ENCODE measurements around the gene MARK2. TPM values are rescaled to one million over a fixed set of nuclear protein-coding genes. Genes with fewer than 3 reads are reported as not detected.

MARK2 gene
- polyA plus RNA-seq, 1 donor (not counting 4 experiments of a cell fraction or from before 2014, with no cell fraction given), result 20.8 TPM

DNA sequence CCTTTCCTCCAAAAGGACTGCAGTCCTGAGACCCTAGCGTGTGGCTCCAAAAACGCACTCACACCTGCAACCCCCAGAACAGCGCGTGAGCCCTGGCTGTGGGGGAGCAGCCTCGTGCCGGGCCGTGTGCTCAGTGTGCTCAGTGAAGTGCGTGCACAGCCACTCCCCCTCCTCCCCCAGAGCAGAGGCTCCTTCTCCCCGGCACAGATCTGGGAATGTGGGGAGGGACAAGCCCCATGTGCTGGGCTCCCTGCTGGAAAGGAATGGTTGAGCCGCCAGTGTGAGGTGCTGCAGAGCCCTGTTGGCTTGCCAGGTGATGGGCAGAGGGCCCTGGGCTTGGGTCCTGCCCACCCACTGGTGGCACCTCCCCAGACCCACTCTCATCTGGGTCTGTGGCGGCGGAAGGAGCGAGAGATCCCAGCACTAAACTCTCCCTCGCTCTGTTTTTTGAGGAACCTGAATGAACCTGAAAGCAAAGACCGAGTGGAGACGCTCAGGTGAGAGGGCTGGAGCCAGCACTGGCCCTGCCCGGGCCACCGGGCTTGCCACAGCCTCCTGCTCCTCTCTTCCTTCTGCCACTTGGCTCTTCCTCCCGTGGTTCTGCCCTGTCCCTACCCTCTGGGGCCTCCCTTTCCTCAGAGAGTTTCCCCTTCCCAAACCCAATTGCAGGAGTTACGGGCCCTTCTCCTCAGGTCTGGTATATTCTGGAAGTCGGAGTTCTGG lies 69.1 kb downstream of the MARK2 start:
- no peak overlapping the region for H3K4me3 ChIP-seq (ENCODE audit: control insufficient read depth in 2 of 3, extremely low read depth in 1 of 3, insufficient read depth in 2 of 3, low read depth in 1 of 3, low read length in 3 of 3)
- H3K4me2 ChIP-seq (ENCODE audit: control insufficient read depth, extremely low read depth, insufficient read depth, low read depth, low read length), result no peak overlapping the region
- no peak overlapping the region for H2AFZ ChIP-seq (ENCODE audit: control insufficient read depth, low read length)
- DNase-seq (ENCODE audit: low read depth, low spot score) (no peak), FAIRE-seq (no peak)
- H3K36me3 ChIP-seq (ENCODE audit: control insufficient read depth in 2 of 2, extremely low read depth in 1 of 2, insufficient read depth in 2 of 2, low read length in 2 of 2), result peaks cover 26 to 39% of the 10 kb centered on the region in 2 experiments
- TF ChIP-seq, protein P1, sequence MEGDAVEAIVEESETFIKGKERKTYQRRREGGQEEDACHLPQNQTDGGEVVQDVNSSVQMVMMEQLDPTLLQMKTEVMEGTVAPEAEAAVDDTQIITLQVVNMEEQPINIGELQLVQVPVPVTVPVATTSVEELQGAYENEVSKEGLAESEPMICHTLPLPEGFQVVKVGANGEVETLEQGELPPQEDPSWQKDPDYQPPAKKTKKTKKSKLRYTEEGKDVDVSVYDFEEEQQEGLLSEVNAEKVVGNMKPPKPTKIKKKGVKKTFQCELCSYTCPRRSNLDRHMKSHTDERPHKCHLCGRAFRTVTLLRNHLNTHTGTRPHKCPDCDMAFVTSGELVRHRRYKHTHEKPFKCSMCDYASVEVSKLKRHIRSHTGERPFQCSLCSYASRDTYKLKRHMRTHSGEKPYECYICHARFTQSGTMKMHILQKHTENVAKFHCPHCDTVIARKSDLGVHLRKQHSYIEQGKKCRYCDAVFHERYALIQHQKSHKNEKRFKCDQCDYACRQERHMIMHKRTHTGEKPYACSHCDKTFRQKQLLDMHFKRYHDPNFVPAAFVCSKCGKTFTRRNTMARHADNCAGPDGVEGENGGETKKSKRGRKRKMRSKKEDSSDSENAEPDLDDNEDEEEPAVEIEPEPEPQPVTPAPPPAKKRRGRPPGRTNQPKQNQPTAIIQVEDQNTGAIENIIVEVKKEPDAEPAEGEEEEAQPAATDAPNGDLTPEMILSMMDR (optimal IDR thresholded peaks at IDR 0.05 in 1 of 3, IDR thresholded peaks at IDR 0.05 in 1 of 3, conservative IDR thresholded peaks at IDR 0.05 in 1 of 3; ENCODE audit: extremely low read depth in 1 of 3, insufficient read depth in 2 of 3, low read length in 3 of 3), result peak in 1 of 3 experiments; percentile 5
- no peak for TF ChIP-seq EZH2 (IDR thresholded peaks at IDR 0.05; ENCODE audit: low read length)
- H3K9ac ChIP-seq (ENCODE audit: control insufficient read depth, extremely low read depth, insufficient read depth, low read length), result no peak overlapping the region
- no peaks in the 10 kb centered on the region for H3K79me2 ChIP-seq (ENCODE audit: control insufficient read depth, insufficient read depth, low read length)
- dilution Hi-C loops (cut with MboI; ENCODE audit: extremely low pct_ligation_motif_present, low sequenced_read_pairs), result no loop called here
- no peaks in the 10 kb centered on the region for H3K9me1 ChIP-seq (ENCODE audit: control insufficient read depth, extremely low read depth, insufficient read depth, low read length)
- H3K27me3 ChIP-seq (ENCODE audit: control insufficient read depth, extremely low read depth, insufficient read depth, low read length), result no peaks in the 10 kb centered on the region
- H3K9me3 ChIP-seq (ENCODE audit: control insufficient read depth, low read depth, low read length), result no peaks in the 10 kb centered on the region
- no peak overlapping the region for H3K27ac ChIP-seq (ENCODE audit: control insufficient read depth, insufficient read depth, low read length)
- H4K20me1 ChIP-seq (ENCODE audit: control insufficient read depth, extremely low read depth, insufficient read depth, low read length), result peaks cover 3% of the 10 kb centered on the region
- no peaks in the 10 kb centered on the region for H3K4me1 ChIP-seq (ENCODE audit: control insufficient read depth, extremely low read depth, insufficient read depth, low read length)

DNA sequence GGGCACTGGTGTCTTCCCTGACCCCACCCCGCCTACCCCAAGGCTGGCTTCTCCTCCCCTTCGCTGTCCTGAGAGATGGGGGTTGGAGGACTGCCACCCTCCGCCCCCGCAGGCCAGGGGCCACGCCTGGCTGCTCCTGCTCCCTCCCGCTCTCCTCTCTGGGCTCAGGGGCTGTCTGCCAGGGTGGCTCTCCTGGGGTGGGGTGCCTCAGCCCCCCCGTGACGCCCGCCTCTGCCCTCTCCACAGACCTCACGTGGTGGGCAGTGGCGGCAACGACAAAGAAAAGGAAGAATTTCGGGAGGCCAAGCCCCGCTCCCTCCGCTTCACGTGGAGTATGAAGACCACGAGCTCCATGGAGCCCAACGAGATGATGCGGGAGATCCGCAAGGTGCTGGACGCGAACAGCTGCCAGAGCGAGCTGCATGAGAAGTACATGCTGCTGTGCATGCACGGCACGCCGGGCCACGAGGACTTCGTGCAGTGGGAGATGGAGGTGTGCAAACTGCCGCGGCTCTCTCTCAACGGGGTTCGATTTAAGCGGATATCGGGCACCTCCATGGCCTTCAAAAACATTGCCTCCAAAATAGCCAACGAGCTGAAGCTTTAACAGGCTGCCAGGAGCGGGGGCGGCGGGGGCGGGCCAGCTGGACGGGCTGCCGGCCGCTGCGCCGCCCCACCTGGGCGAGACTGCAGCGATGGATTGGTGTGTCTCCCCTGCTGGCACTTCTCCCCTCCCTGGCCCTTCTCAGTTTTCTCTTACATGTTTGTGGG lies 69.9 kb downstream of the MARK2 start:
- dilution Hi-C loops (cut with MboI; ENCODE audit: extremely low pct_ligation_motif_present, low sequenced_read_pairs), result no loop called here
- no peak for FAIRE-seq
- H3K9ac ChIP-seq (ENCODE audit: control insufficient read depth, extremely low read depth, insufficient read depth, low read length), result no peak overlapping the region
- no peaks in the 10 kb centered on the region for H3K9me3 ChIP-seq (ENCODE audit: control insufficient read depth, low read depth, low read length)
- H3K27ac ChIP-seq (ENCODE audit: control insufficient read depth, insufficient read depth, low read length), result no peak overlapping the region
- H3K4me2 ChIP-seq (ENCODE audit: control insufficient read depth, extremely low read depth, insufficient read depth, low read depth, low read length), result no peak overlapping the region
- TF ChIP-seq EZH2 (IDR thresholded peaks at IDR 0.05; ENCODE audit: low read length), result no peak
- TF ChIP-seq, protein P1 (optimal IDR thresholded peaks at IDR 0.05 in 1 of 3, IDR thresholded peaks at IDR 0.05 in 1 of 3, conservative IDR thresholded peaks at IDR 0.05 in 1 of 3; ENCODE audit: extremely low read depth in 1 of 3, insufficient read depth in 2 of 3, low read length in 3 of 3), result no peak
- H3K9me1 ChIP-seq (ENCODE audit: control insufficient read depth, extremely low read depth, insufficient read depth, low read length), result no peaks in the 10 kb centered on the region
- H3K4me1 ChIP-seq (ENCODE audit: control insufficient read depth, extremely low read depth, insufficient read depth, low read length), result no peaks in the 10 kb centered on the region
- peaks cover 3% of the 10 kb centered on the region for H4K20me1 ChIP-seq (ENCODE audit: control insufficient read depth, extremely low read depth, insufficient read depth, low read length)
- no peak overlapping the region for H2AFZ ChIP-seq (ENCODE audit: control insufficient read depth, low read length)
- no peak overlapping the region for H3K4me3 ChIP-seq (ENCODE audit: control insufficient read depth in 2 of 3, extremely low read depth in 1 of 3, insufficient read depth in 2 of 3, low read depth in 1 of 3, low read length in 3 of 3)
- H3K27me3 ChIP-seq (ENCODE audit: control insufficient read depth, extremely low read depth, insufficient read depth, low read length), result no peaks in the 10 kb centered on the region
- H3K36me3 ChIP-seq (ENCODE audit: control insufficient read depth in 2 of 2, extremely low read depth in 1 of 2, insufficient read depth in 2 of 2, low read length in 2 of 2), result peaks cover 17 to 32% of the 10 kb centered on the region in 2 experiments
- H3K79me2 ChIP-seq (ENCODE audit: control insufficient read depth, insufficient read depth, low read length), result no peaks in the 10 kb centered on the region
- no peak for DNase-seq (ENCODE audit: low read depth, low spot score)

Measured in keratinocyte (primary cell).